ENCODE results near the gene ATXN1.

DNA sequence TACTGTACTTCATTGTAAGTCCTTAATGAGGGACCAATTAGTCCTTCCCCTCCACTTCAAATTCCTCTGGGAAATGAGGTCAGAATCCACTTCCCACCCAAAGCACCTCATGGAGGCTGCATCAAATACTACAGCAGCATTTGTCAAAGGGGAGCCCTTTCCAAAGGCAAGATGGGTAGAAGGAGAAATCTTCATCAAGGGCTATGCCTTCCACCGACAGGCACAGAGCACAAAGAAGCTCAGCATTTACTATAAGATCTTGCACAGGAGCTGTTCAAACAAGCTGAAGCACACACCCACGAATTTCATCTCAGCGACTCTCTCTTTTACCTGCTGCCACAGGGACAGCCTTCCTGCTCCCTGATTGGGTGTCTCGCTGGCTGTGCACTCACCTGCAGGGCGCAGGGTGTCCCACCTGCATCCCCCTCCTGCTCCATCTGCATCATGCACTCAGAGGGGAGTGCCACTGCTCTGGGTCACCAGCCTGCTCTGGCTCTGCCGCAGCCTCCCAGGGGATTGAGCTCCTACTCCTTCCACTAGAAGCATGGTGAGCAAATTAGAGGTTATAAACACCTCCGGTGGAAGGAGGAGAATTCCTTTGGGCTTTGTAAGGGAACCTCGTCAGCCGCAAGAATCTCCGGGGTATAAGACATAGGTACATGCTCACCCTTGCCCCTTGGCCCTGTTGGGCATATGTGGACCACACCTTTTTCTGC lies 164.5 kb downstream of the ATXN1 start:
- TF ChIP-seq, protein P1, sequence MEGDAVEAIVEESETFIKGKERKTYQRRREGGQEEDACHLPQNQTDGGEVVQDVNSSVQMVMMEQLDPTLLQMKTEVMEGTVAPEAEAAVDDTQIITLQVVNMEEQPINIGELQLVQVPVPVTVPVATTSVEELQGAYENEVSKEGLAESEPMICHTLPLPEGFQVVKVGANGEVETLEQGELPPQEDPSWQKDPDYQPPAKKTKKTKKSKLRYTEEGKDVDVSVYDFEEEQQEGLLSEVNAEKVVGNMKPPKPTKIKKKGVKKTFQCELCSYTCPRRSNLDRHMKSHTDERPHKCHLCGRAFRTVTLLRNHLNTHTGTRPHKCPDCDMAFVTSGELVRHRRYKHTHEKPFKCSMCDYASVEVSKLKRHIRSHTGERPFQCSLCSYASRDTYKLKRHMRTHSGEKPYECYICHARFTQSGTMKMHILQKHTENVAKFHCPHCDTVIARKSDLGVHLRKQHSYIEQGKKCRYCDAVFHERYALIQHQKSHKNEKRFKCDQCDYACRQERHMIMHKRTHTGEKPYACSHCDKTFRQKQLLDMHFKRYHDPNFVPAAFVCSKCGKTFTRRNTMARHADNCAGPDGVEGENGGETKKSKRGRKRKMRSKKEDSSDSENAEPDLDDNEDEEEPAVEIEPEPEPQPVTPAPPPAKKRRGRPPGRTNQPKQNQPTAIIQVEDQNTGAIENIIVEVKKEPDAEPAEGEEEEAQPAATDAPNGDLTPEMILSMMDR (IDR thresholded peaks at IDR 0.05) = no peak
- TF ChIP-seq POLR2A (IDR thresholded peaks at IDR 0.05) = no peak
- TF ChIP-seq EP300 (IDR thresholded peaks at IDR 0.05) = no peak
